GM13976 (cell line): ENCODE data around the gene ITPK1.

ENCODE experiments used
- DNase-seq: peaks from one replicate; pipeline ENCODE4 v3.0.0; 2012; ENCODE audit warnings: low spot score
- CTCF ChIP-seq: IDR thresholded peaks from 2 replicates; pipeline ENCODE4 v1.5.1; 2012; ENCODE audit warnings: borderline replicate concordance, mild to moderate bottlenecking; ENCODE audit not compliant: insufficient read depth; ENCODE audit errors: extremely low read depth, missing control alignments, control extremely low read depth
- in situ Hi-C: fragments of 300-500 bp; cut with MboI; formaldehyde crosslinking; loops from one replicate; pipeline ENCODE4 v1.12.0; 2022; ENCODE audit warnings: low sequenced_read_pairs, mixed read lengths, inconsistent platforms; ENCODE audit not compliant: unreplicated experiment

The ITPK1 gene

GRCh38 chr14:93015064-93015463, 100.7 kb downstream of the ITPK1 start:
- no peak for TF ChIP-seq CTCF
- in situ Hi-C loops: no loop called here
- DNase-seq: no peak

GRCh38 chr14:93014058-93015023, 101.4 kb downstream of the ITPK1 start:
- in situ Hi-C loops: no loop called here
- TF ChIP-seq CTCF: no peak
- no peak for DNase-seq

- peak; percentile 71 for DNase-seq
- in situ Hi-C loops: no loop called here
- no peak for TF ChIP-seq CTCF
These were observed 102.6 kb downstream of the ITPK1 start for GRCh38 chr14:93012951-93013719.

GRCh38 chr14:93012506-93012905, 103.2 kb downstream of the ITPK1 start:
- in situ Hi-C loops: no loop called here
- DNase-seq: no peak
- TF ChIP-seq CTCF: no peak

- no peak for DNase-seq
- no peak for TF ChIP-seq CTCF
- in situ Hi-C loops: no loop called here
These were observed 103.9 kb downstream of the ITPK1 start for GRCh38 chr14:93011650-93012325.

- no peak for TF ChIP-seq CTCF
- in situ Hi-C loops: no loop called here
- DNase-seq: no peak
These were observed 104.6 kb downstream of the ITPK1 start for GRCh38 chr14:93011141-93011529.
